ENCODE data around the gene YJEFN3. TPM values are rescaled to one million over a fixed set of nuclear protein-coding genes. Genes with fewer than 3 reads are reported as not detected.

YJEFN3 gene, protein sequence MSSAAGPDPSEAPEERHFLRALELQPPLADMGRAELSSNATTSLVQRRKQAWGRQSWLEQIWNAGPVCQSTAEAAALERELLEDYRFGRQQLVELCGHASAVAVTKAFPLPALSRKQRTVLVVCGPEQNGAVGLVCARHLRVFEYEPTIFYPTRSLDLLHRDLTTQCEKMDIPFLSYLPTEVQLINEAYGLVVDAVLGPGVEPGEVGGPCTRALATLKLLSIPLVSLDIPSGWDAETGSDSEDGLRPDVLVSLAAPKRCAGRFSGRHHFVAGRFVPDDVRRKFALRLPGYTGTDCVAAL
- 1 to 10 TPM; 6.9 to 8.2 TPM for total RNA-seq

DNA sequence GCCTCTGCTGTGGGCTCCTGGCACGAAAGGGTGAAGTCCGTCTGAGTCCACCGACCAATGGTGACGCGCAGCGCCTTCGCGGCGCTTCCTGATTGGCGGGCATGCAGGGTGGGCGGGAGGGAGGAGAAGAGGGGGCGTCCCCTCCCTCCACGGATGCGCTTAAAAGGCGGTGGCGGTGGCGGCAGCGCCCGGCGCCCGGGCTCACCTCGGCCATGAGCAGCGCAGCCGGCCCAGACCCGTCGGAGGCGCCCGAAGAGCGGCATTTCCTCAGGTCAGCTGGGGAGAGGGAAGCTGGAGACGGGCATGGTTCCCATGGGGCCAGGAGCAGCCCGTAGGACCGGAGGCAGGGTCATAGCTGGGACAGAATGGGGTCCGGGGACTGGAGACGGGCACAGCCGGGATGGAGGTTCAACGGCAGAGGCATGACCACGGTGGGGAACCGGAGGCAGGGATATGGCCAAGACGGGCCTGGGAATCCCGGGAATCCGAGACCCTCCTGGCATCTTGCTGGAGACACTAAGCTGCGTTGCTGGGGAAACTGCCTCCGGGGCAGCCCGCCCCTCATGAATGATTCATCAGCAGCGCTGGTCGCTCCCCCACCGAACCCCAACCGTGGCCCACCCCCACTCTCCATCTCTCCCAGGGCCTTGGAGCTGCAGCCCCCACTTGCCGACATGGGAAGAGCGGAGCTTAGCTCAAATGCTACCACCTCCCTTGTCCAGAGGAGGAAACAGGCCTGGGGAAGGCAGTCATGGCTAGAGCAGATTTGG, at the start of gene YJEFN3:
Gene YJEFN3 (plus strand): TSS at position 191 of the 770 bp plus-strand sequence. CDS start 22 bp downstream, at position 213.
- peaks cover 8% of the 10 kb centered on the region for H3K4me1 Mint-ChIP-seq (ENCODE audit: low read depth)
- POLR2A ChIA-PET: interaction anchor here (1.2 kb wide), 1 partner anchor 14 kb away, joined by 4 read pairs; the partner anchor contains the start of gene TSSK6
- peaks cover 7% of the 10 kb centered on the region for H3K36me3 Mint-ChIP-seq
- CTCF ChIA-PET: interaction anchor here (1.5 to 4.5 kb wide), 2 partner anchors 26 to 115 kb away, joined by 9 to 98 read pairs; partner anchors contain the start of gene GMIP
- no peak for DNase-seq
- H3K27me3 Mint-ChIP-seq: no peaks in the 10 kb centered on the region
- intact Hi-C loops (cut with micrococcal nuclease): no loop called here
- no peak within 1 kb of the TSS for H3K4me3 Mint-ChIP-seq
- H3K9me3 Mint-ChIP-seq: no peaks in the 10 kb centered on the region
- H3K27ac Mint-ChIP-seq: no peak within 1 kb of the TSS

DNA sequence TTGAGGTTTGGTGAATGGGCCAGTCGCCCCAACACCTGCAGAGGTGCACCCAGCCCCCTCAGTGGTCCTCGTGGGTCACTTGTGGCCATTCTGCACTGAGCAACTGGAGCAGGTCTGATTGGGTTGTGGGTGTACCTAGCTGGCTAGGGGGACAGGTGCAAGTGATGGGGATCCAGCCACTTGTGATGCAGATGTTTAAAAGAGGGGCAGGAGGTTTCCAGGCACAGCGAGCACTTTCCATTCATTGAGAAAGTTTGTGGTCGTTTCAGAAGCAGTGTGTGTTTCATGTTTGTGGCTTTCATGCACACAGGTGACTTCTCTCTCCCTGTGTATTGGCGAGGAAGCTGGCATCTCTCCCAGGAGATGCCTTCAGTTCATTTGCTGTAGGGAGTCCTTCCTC, 48.0 kb upstream of the YJEFN3 start:
- Mint-ChIP-seq H3K36me3 (peaks cover 8% of the 10 kb centered on the region), H3K4me1 (ENCODE audit: low read depth) (peaks cover 62% of the 10 kb centered on the region), H3K9me3 (no peaks in the 10 kb centered on the region), H3K27me3 (no peaks in the 10 kb centered on the region), H3K4me3 (no peak overlapping the region), H3K27ac (peak overlapping the region; percentile 28)
- POLR2A ChIA-PET: interaction anchor here (0.6 to 1.0 kb wide), 3 partner anchors 8 to 113 kb away, joined by 3 to 4 read pairs (median 3); partner anchors contain the start of gene GATAD2A
- DNase-seq: peak; percentile 54
- intact Hi-C loops (cut with micrococcal nuclease): no loop called here
- CTCF ChIA-PET: interaction anchor here (0.6 to 1.1 kb wide), 2 partner anchors 52 to 74 kb away, joined by 3 to 4 read pairs; no protein-coding TSS in a partner anchor

DNA sequence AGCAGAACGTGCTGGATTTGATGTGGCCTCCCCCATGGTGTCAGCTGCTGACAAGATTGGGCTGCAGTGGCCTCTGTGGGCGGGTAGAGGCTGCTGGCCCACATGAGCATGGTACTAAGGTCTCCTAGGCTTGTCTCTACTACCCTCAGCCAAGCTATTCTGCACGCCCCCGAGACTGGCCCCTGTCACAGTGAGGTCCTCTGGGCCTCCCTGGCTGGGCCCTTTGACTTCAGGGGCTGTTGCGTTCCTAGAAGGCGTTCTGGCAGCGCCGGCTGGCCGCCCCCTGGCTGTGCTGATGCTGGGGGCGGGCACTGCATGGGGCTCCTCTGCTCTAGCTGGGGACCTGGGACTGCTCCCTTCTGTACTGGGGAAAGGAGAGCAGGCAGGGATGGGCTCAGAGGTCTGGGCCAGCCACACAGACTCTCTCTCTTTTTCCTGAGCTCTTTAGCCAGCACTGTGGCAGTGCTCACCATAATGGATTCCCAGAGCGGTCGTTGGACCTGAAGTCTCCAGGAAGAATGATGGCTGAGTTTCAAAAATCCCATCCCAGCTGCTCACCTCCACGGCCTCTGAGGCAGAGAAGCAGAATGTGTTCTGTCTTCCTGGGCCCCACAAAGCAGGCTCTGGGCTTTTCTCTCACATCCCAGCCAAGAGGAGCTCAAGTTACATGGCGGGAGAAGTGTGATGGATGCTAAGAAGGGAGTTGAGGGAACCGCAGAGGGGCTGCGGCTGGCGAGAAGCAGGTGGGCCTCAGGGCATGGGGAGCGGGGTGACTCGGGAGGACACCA, 45.7 kb upstream of the YJEFN3 start:
- peak; percentile 49 for DNase-seq
- CTCF ChIA-PET: interaction anchor here (1.0 to 1.2 kb wide), 2 partner anchors 77 to 118 kb away, joined by 3 to 5 read pairs; no protein-coding TSS in a partner anchor
- Mint-ChIP-seq H3K4me3 (no peak overlapping the region), H3K9me3 (no peaks in the 10 kb centered on the region), H3K27ac (peak overlapping the region; percentile 64), H3K27me3 (no peaks in the 10 kb centered on the region), H3K36me3 (peaks cover 6% of the 10 kb centered on the region), H3K4me1 (ENCODE audit: low read depth) (peaks cover 60% of the 10 kb centered on the region)
- intact Hi-C loops (cut with micrococcal nuclease): no loop called here
- POLR2A ChIA-PET: interaction anchor here (0.7 kb wide), 1 partner anchor 78 kb away, joined by 3 read pairs; the partner anchor contains the start of gene GATAD2A

DNA sequence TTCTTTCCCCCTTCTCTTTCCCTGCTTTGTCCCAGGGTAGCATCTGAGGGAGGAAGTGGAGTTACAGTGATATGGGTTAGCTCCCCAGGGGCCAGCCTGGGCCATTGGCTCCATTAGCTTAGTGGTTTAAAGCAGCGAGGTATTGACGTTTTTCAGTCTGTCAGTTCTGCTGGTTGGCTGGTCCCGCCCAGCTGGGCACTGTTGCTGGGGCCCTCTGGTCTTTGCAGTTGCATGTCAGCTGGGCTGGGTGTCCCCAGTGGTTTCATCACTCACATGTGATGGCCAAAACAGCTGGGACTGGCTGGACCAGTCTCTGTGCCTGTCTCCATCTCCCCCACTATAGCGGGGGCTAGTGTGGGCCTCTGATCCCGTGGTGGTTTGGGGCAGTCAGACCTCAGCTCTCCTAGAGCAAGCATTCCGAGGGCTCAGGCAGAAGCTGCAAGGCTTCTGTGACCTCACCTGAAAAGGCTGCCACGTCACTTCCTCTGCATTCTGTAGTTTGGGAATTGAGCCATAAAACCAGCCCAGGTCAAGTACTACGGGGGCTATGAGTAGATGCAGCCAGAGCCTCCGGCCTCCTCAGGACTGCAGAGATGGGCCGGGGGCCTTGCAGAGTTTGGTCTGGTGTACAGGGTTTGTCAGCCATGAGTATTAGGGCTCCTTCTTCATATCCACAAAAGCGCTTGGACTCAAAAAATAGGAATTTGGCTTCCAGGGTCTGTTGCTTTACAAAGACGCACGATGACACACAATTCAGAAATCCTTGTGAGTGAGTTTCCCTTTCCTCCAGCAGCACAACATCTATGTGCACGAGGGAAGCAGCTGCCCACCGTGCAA, 43.3 kb upstream of the YJEFN3 start:
- peaks cover 69% of the 10 kb centered on the region for H3K4me1 Mint-ChIP-seq (ENCODE audit: low read depth)
- no peaks in the 10 kb centered on the region for H3K9me3 Mint-ChIP-seq
- no peak for DNase-seq
- H3K27me3 Mint-ChIP-seq: no peaks in the 10 kb centered on the region
- CTCF ChIA-PET: no interaction called here
- peak overlapping the region; percentile 49 for H3K27ac Mint-ChIP-seq
- H3K4me3 Mint-ChIP-seq: no peak overlapping the region
- peaks cover under 1% of the 10 kb centered on the region for H3K36me3 Mint-ChIP-seq
- intact Hi-C loops (cut with micrococcal nuclease): no loop called here
- POLR2A ChIA-PET: no interaction called here

DNA sequence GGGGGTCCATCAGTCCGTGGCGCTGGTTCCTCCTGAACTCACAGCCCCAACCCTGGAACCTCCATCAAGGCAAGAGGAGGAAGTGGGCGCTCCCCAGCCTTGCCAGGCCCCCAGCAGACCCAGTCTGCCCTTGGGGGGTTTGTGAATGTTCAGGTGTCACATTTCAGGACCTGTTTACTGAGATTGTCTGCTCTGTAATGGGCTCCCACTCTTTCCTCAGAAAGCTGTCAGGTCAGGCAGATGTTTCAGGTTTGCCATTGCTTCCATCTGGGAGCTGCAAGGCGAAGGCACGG, 42.8 kb upstream of the YJEFN3 start:
- ChIA-PET CTCF (no interaction called here), POLR2A (no interaction called here)
- no peak overlapping the region for H3K4me3 Mint-ChIP-seq
- peak overlapping the region; percentile 5 for H3K27ac Mint-ChIP-seq
- no peaks in the 10 kb centered on the region for H3K9me3 Mint-ChIP-seq
- no peaks in the 10 kb centered on the region for H3K27me3 Mint-ChIP-seq
- H3K36me3 Mint-ChIP-seq: peaks cover 4% of the 10 kb centered on the region
- intact Hi-C loops (cut with micrococcal nuclease): no loop called here
- H3K4me1 Mint-ChIP-seq (ENCODE audit: low read depth): peaks cover 66% of the 10 kb centered on the region
- no peak for DNase-seq

DNA sequence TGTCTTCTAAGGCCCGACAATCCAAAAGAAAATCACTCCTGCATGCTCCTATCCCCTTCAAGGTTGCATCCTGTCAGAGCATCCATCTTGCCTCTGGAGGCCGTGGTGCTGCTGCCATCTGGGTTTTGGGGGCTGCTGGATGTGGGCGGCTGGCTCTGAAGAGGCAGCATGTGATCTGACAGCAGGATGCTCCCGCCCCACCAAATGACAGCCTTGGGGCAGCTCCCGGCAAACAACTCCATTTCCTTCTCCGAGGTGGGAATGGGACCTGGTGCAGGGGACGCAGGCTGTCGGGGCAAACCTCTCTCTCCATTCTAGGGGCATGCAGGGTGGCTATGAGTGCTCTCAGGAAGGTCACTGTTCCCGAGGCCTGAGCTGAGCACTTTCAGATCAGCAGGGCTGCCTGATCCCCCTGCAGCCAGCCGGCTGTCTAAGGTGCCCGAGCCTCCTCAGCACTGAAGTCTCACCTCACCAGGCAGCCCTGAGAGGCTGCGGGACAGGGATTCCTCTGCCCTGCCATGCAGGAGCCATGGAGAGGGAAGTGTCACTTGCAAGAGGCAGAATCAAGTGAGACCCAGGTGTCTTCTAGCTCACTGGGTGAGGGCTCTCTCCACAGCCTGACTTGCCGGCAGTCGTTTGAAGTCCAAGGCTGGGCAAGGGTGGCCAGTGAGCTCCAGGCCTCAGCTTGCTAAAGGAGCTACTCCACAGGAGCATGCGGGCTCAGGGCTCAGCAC, 42.2 kb upstream of the YJEFN3 start:
- Mint-ChIP-seq H3K4me1 (ENCODE audit: low read depth) (peaks cover 63% of the 10 kb centered on the region), H3K27me3 (no peaks in the 10 kb centered on the region), H3K36me3 (peaks cover 4% of the 10 kb centered on the region), H3K27ac (peak overlapping the region; percentile 58), H3K4me3 (no peak overlapping the region), H3K9me3 (no peaks in the 10 kb centered on the region)
- intact Hi-C loops (cut with micrococcal nuclease): no loop called here
- CTCF ChIA-PET: interaction anchor here (1.7 kb wide), 1 partner anchor 81 kb away, joined by 6 read pairs; the partner anchor contains the start of gene GATAD2A
- DNase-seq: no peak
- POLR2A ChIA-PET: no interaction called here

DNA sequence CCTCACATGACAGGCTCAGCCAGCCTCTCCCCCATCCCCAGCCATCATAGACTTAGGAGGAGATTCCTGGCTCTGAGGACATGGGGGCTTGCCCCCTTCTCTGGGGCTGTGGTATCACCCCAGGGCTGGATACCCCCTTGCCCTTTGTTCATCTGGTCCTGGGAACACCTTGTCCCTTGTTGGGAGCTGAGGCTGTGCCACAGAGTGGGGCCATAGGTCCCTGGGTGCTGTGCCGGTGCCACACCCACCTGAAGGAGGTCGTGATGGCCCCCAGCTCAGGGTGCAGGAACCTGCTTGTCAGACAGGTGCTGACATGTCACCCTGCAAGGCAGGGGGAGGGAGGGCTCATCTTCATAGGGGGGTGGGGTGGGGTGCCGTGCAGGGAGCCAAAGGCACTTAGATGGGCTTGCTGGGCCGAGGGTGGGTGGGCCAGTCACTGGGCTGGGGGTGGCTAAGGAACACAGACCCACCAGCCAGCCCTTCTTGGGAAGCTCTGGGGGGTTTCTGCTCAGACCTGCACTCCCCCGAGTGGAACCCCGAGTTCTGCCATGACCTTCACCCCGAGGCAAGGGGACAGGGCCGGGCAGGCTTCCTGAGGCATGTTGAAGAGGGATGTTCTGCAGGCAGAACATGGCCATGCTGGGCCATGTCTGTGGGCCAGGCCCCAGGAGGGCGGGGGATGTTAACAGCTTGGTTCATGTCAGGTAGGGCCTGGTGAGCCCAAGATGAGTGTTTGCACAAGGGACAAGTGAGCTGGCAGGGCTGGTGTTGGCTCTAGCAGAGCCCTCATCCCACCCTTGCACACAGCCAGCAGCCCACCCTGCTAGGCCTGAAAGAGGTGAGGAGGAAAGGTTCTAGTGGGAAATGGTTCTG, 41.4 kb upstream of the YJEFN3 start:
- intact Hi-C loops (cut with micrococcal nuclease): no loop called here
- H3K36me3 Mint-ChIP-seq: peaks cover 4% of the 10 kb centered on the region
- H3K27me3 Mint-ChIP-seq: no peaks in the 10 kb centered on the region
- DNase-seq: no peak
- peak overlapping the region; percentile 95 for H3K27ac Mint-ChIP-seq
- ChIA-PET POLR2A (no interaction called here), CTCF (interaction anchor here (1.7 to 6.3 kb wide), 2 partner anchors 81 to 121 kb away, joined by 6 to 215 read pairs; partner anchors contain the start of gene GATAD2A)
- H3K4me3 Mint-ChIP-seq: no peak overlapping the region
- peaks cover 57% of the 10 kb centered on the region for H3K4me1 Mint-ChIP-seq (ENCODE audit: low read depth)
- no peaks in the 10 kb centered on the region for H3K9me3 Mint-ChIP-seq

DNA sequence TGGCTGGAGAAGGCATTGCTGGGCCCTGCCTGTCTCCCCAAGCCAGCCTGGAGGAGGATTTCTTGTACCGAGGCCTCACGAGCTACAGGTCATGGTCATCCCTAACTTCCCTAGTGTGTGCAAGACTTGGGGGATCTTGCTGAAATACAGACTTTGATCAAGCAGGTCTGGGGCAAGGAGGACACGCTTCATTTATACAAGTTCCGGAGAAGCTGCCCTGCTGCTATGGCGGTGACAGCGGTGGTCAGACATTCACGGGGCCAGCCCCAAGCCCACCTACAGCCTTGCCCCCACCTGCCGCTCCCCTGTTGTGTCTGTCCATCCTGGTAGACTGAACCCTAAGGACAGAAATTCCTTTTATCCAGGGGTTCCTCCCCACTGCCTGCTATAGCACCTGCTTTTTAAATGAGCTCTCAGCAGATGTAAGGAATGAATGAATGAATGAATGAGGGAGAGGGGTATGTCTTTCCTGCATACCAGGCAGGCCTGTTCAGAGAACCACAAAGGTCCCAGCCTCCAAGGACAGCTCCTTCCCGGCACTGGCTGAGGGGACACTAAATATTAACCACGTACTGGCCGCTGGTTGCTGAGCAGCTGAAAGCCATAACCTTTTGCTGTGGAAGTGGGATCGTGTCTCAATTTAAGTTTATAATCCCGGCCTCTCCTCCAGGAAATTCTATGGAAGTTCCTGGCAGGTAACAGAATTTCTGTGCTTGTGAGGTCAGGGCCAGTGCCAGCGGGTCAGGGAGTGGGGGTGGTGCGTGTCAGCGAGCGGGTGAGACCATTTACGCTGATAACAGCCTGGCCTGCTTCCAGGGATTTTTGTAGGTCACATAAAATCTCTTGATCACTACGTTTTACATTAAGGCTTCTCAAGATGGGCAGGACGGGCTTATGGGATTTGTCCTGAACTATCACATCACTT, 40.5 kb upstream of the YJEFN3 start:
- ChIA-PET CTCF (interaction anchor here (1.7 to 6.3 kb wide), 8 partner anchors 12 to 122 kb away, joined by 6 to 215 read pairs (median 18); partner anchors contain the start of genes GATAD2A, NDUFA13 and TSSK6), POLR2A (interaction anchor here (0.7 to 3.7 kb wide), 5 partner anchors 7 to 124 kb away, joined by 3 to 23 read pairs (median 3); partner anchors contain the start of genes GATAD2A and TSSK6)
- intact Hi-C loops (cut with micrococcal nuclease): loop anchor here (2.0 kb wide), 2 partner anchors 41 to 167 kb away; partner anchors contain the start of genes MAU2 and SUGP1
- peaks cover 4% of the 10 kb centered on the region for H3K36me3 Mint-ChIP-seq
- H3K27me3 Mint-ChIP-seq: no peaks in the 10 kb centered on the region
- H3K4me3 Mint-ChIP-seq: peak overlapping the region; percentile 57
- no peak for DNase-seq
- no peaks in the 10 kb centered on the region for H3K9me3 Mint-ChIP-seq
- peak overlapping the region; percentile 95 for H3K27ac Mint-ChIP-seq
- peaks cover 49% of the 10 kb centered on the region for H3K4me1 Mint-ChIP-seq (ENCODE audit: low read depth)

Data from activated CD4-positive, alpha-beta memory T cell treated with anti-CD3 and anti-CD28 coated beads for 36 hours (primary cell).